ENCODE data around the gene LONRF3. TPM values are rescaled to one million over a fixed set of nuclear protein-coding genes. Genes with fewer than 3 reads are reported as not detected.

Gene LONRF3
- total RNA-seq, 1 donor from 2014 or later = 12.4 TPM

DNA sequence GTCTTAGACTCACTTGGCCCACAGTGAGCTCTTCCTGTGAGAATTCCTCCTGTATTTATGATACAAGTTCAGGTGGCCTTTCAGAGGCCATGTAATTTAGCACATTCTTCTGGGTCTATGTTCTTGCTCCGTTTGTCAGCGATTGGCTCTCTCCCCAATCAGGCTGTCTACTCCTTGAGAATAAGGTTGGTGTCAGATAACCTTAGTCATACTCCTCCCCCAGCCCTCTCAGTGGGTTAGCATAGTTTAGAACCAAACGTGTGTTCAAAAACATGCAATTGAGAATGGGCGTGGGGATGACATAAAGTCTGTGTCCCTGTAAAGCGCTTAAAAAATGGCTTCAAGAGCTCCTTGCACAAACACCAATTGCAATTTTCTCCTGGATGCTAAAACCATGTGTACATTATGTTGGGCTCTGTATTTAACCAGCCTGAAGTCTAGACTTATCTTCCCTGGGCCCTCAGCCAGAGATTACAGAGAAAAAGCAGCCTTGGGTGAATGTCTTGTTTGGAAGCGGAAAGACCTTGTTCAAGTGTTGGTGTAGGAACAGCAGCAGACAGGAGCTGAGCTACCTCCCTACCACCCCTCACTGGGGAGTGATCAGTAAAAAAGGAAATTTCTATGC is 88.4 kb downstream of the LONRF3 start:
- Mint-ChIP-seq H3K36me3 (ENCODE audit: low read depth, unreplicated experiment) (no peaks in the 10 kb centered on the region), H3K4me1 (ENCODE audit: unreplicated experiment) (no peaks in the 10 kb centered on the region), H3K27ac (ENCODE audit: unreplicated experiment) (no peak overlapping the region), H3K4me3 (ENCODE audit: unreplicated experiment) (no peak overlapping the region), H3K9me3 (ENCODE audit: unreplicated experiment) (no peaks in the 10 kb centered on the region), H3K27me3 (ENCODE audit: unreplicated experiment) (no peaks in the 10 kb centered on the region)
- TF ChIP-seq, protein P1, sequence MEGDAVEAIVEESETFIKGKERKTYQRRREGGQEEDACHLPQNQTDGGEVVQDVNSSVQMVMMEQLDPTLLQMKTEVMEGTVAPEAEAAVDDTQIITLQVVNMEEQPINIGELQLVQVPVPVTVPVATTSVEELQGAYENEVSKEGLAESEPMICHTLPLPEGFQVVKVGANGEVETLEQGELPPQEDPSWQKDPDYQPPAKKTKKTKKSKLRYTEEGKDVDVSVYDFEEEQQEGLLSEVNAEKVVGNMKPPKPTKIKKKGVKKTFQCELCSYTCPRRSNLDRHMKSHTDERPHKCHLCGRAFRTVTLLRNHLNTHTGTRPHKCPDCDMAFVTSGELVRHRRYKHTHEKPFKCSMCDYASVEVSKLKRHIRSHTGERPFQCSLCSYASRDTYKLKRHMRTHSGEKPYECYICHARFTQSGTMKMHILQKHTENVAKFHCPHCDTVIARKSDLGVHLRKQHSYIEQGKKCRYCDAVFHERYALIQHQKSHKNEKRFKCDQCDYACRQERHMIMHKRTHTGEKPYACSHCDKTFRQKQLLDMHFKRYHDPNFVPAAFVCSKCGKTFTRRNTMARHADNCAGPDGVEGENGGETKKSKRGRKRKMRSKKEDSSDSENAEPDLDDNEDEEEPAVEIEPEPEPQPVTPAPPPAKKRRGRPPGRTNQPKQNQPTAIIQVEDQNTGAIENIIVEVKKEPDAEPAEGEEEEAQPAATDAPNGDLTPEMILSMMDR (IDR thresholded peaks at IDR 0.05; ENCODE audit: unreplicated experiment) = no peak
- DNase-seq (ENCODE audit: low spot score) = no peak

DNA sequence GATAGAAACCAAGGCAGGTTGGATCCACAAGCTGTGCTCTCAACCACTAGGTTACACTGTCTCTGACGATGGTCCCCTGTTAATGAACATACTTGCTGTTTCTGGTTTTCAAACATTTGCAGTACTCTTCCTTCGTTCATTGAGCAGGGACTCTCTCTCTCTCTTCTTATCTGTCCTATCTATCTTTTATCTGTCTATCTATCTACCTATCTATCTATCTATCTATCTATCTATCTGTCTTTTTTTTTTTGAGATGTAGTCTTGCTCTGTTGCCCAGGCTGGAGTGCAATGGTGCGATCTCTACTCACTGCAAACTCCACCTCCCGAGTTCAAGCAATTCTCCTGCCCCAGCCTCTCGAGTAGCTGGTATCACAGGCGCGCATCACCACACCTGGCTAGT is 89.0 kb downstream of the LONRF3 start:
- TF ChIP-seq, protein P1 (IDR thresholded peaks at IDR 0.05; ENCODE audit: unreplicated experiment) = no peak
- no peaks in the 10 kb centered on the region for H3K4me1 Mint-ChIP-seq (ENCODE audit: unreplicated experiment)
- no peak overlapping the region for H3K4me3 Mint-ChIP-seq (ENCODE audit: unreplicated experiment)
- DNase-seq (ENCODE audit: low spot score) = no peak
- H3K27me3 Mint-ChIP-seq (ENCODE audit: unreplicated experiment) = no peaks in the 10 kb centered on the region
- H3K9me3 Mint-ChIP-seq (ENCODE audit: unreplicated experiment) = no peaks in the 10 kb centered on the region
- H3K36me3 Mint-ChIP-seq (ENCODE audit: low read depth, unreplicated experiment) = no peaks in the 10 kb centered on the region
- no peak overlapping the region for H3K27ac Mint-ChIP-seq (ENCODE audit: unreplicated experiment)

DNA sequence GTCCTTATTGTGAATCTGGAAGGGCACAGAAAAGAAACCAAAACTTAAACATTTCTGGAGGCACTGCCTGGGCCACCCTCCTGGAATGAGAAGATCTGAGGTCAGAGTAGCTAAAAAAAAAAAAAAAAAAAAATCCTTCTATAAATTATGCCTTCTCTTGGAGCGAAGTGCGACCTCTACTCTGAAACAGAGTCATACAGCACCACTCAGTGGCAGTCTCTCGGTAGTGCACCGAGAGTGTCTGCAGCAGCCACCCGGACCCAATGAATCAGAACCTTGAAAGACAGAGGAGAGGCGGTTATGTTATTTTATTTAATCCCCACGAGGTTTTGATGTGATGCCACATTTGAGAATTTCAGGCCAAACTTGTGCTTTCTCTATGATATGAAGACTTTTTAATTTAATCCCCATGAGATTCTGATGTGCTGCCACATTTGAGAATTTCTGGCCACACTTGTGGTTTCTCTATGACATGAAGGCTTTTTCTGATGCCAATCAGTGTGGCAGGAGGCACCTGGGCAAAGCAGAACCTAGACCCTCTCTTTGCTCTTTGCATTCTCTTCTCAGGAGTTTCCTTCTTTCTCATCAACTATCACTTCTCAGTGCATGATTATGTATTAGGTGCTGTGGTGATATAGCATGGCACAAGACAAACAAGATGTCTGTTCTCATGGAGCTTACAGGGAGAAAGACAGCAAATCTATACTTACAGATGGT is 92.8 kb downstream of the LONRF3 start:
- no peaks in the 10 kb centered on the region for H3K36me3 Mint-ChIP-seq (ENCODE audit: low read depth, unreplicated experiment)
- H3K27ac Mint-ChIP-seq (ENCODE audit: unreplicated experiment) = no peak overlapping the region
- DNase-seq (ENCODE audit: low spot score) = peak; percentile 50
- no peak overlapping the region for H3K4me3 Mint-ChIP-seq (ENCODE audit: unreplicated experiment)
- no peaks in the 10 kb centered on the region for H3K4me1 Mint-ChIP-seq (ENCODE audit: unreplicated experiment)
- no peaks in the 10 kb centered on the region for H3K9me3 Mint-ChIP-seq (ENCODE audit: unreplicated experiment)
- no peaks in the 10 kb centered on the region for H3K27me3 Mint-ChIP-seq (ENCODE audit: unreplicated experiment)
- TF ChIP-seq, protein P1 (IDR thresholded peaks at IDR 0.05; ENCODE audit: unreplicated experiment) = no peak

Other genes with a start within 250 kb of the LONRF3 start
- gene IL13RA1, start 247.0 kb upstream of the LONRF3 start, total RNA-seq (ENCODE audit: unreplicated experiment) = 41.8 TPM
- 0.44 TPM for gene ZCCHC12, start 150.8 kb upstream of the LONRF3 start, total RNA-seq (ENCODE audit: unreplicated experiment)
- gene CT47C1, start 98.4 kb downstream of the LONRF3 start, total RNA-seq (ENCODE audit: unreplicated experiment) = not detected
- gene KIAA1210, start 153.2 kb downstream of the LONRF3 start, total RNA-seq (ENCODE audit: unreplicated experiment) = not detected